Panc1 (cell line): Measurements from ENCODE around the gene LRIG3.

Source experiments
- POLR2AphosphoS5 ChIP-seq: IDR thresholded peaks from 2 replicates; pipeline ENCODE4 v1.6.1; 2012; ENCODE audit warnings: mild to moderate bottlenecking, low read depth, low read length, moderate library complexity
- SIN3A ChIP-seq: IDR thresholded peaks from 2 replicates; pipeline ENCODE4 v1.6.1; 2012; ENCODE audit warnings: low read depth, mild to moderate bottlenecking, low read length, moderate library complexity, borderline replicate concordance; ENCODE audit not compliant: insufficient read depth
- TCF7L2 ChIP-seq: IDR thresholded peaks from 2 replicates; pipeline ENCODE4 v1.6.1; 2011; ENCODE audit warnings: mild to moderate bottlenecking, low read depth, low read length, inconsistent platforms
- TF ChIP-seq, protein P1 (sequence below): fragments of 450-650 bp; IDR thresholded peaks from 2 replicates; pipeline ENCODE4 v1.5.1; 2017; ENCODE audit warnings: mild to moderate bottlenecking

DNA sequence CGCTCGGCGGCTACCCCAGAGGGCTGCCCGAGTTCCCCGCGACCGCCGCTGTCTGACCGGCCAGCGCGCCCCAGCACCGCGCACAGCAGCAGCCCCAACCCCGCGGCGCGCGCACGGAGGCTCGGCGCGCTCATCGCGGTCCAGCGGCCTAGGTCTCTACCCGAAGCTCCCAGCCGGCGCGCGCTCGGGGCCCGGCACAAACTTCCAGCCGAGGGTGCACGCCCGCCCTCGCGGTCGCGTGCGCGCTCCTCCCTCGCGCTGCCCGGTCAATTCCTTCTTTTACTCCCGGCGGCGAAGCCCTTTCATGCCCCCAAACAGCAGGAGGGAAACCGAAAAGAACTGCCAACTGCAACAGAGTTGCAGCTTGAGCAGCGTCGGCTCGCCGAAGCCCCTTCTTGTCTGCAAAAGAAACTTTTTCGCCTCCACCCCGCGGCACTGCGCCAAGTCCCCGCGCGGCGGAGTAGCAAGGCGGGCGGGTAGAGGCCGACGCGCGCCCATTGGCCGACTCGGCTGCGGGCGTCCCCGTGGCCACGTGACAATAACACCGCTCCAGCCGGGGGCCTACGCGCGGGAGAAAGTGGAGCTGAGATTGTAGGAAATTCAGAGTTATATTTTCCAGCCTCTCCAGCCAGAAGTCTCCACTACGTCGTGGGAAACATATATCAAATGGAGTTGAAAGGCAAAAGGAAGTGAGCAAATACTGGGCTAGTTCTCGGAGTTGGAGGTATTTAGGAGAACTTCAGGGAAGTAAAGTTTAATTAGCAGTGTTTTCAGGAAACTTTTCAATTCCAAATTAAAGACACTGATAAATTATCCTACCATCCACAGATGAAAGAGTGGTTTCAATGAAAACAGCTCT is at the start of gene LRIG3:
- TF ChIP-seq, protein P1, sequence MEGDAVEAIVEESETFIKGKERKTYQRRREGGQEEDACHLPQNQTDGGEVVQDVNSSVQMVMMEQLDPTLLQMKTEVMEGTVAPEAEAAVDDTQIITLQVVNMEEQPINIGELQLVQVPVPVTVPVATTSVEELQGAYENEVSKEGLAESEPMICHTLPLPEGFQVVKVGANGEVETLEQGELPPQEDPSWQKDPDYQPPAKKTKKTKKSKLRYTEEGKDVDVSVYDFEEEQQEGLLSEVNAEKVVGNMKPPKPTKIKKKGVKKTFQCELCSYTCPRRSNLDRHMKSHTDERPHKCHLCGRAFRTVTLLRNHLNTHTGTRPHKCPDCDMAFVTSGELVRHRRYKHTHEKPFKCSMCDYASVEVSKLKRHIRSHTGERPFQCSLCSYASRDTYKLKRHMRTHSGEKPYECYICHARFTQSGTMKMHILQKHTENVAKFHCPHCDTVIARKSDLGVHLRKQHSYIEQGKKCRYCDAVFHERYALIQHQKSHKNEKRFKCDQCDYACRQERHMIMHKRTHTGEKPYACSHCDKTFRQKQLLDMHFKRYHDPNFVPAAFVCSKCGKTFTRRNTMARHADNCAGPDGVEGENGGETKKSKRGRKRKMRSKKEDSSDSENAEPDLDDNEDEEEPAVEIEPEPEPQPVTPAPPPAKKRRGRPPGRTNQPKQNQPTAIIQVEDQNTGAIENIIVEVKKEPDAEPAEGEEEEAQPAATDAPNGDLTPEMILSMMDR: no peak
- TF ChIP-seq SIN3A: no peak
- TF ChIP-seq TCF7L2: peak; percentile 88
- peak; percentile 32; the same call in 1 of the 2 replicates for TF ChIP-seq POLR2AphosphoS5
